Hepatocyte (in vitro differentiated cells): ENCODE data around the gene CFAP90. TPM values are rescaled to one million over a fixed set of nuclear protein-coding genes. Genes with fewer than 3 reads are reported as not detected.

Experiments
- DNase-seq: peaks from one replicate; pipeline ENCODE4 v3.0.0-alpha.2; 2016; ENCODE audit warnings: low spot score
- H2AFZ ChIP-seq: fragments of 200-600 bp; sonication (generic); 2 replicates; pipeline ENCODE4 v1.6.0; 2016; ENCODE audit warnings: antibody characterized with exemption, mild to moderate bottlenecking
- H3K27ac ChIP-seq: fragments of 200-600 bp; sonication (generic); 2 replicates; pipeline ENCODE4 v1.5.1; 2016; ENCODE audit warnings: mild to moderate bottlenecking
- H3K27me3 ChIP-seq: fragments of 200-600 bp; sonication (generic); 2 replicates; pipeline ENCODE4 v1.6.1; 2016
- H3K36me3 ChIP-seq: fragments of 200-600 bp; sonication (generic); replicated peaks from 2 replicates; pipeline ENCODE4 v1.5.1; 2016; ENCODE audit warnings: low read depth; ENCODE audit not compliant: insufficient read depth
- H3K4me1 ChIP-seq: fragments of 200-600 bp; sonication (generic); 2 replicates; pipeline ENCODE4 v1.5.1; 2016; ENCODE audit warnings: mild to moderate bottlenecking, moderate library complexity; ENCODE audit not compliant: insufficient read depth
- H3K4me2 ChIP-seq: fragments of 200-600 bp; sonication (generic); 2 replicates; pipeline ENCODE4 v1.6.0; 2016
- H3K4me3 ChIP-seq: fragments of 200-600 bp; sonication (generic); 2 replicates; pipeline ENCODE4 v1.5.1; 2016; ENCODE audit warnings: mild to moderate bottlenecking
- H3K79me2 ChIP-seq: fragments of 200-600 bp; sonication (generic); 2 replicates; pipeline ENCODE4 v1.6.0; 2017; ENCODE audit warnings: mild to moderate bottlenecking
- H3K9me2 ChIP-seq: fragments of 200-600 bp; sonication (generic); replicated peaks from 2 replicates; pipeline ENCODE4 v1.6.0; 2017; ENCODE audit warnings: mild to moderate bottlenecking; ENCODE audit not compliant: insufficient read depth
- H3K9me3 ChIP-seq: fragments of 200-600 bp; sonication (generic); 2 replicates; pipeline ENCODE4 v1.5.1; 2016; ENCODE audit warnings: low read depth, mild to moderate bottlenecking
- H4K20me1 ChIP-seq: fragments of 200-600 bp; sonication (generic); 2 replicates; pipeline ENCODE4 v1.6.0; 2016; ENCODE audit warnings: mild to moderate bottlenecking; ENCODE audit not compliant: insufficient read depth, poor library complexity, severe bottlenecking
- EZH2 ChIP-seq: fragments of 200-600 bp; sonication (generic); IDR thresholded peaks from 2 replicates; pipeline ENCODE4 v1.6.1; 2016; ENCODE audit warnings: antibody characterized with exemption, mild to moderate bottlenecking, borderline replicate concordance
- EZH2phosphoT487 ChIP-seq: fragments of 200-600 bp; sonication (generic); IDR thresholded peaks from one replicate; pipeline ENCODE4 v1.6.1; 2018; ENCODE audit warnings: antibody characterized with exemption, mild to moderate bottlenecking, low read depth, moderate library complexity; ENCODE audit not compliant: unreplicated experiment, severe bottlenecking
- WGBS: methylation state at CpG from one replicate; pipeline ENCODE4 v1.1.6; 2016; ENCODE audit warnings: low lambda C conversion rate; ENCODE audit errors: missing lambda C conversion rate; 5-methylcytosine and 5-hydroxymethylcytosine counted together
- polyA plus RNA-seq: library from polyadenylated mRNA; unstranded; fragments of >200 nt; fragmentation: Nextera tagmentation; extraction: Ambion mirVana; gene quantifications from 2 replicates; pipeline ENCODE4 v1.2.1, GENCODE V29; 2016
- total RNA-seq: library from RNA; depleted of rRNA; stranded (reverse); fragments of >200 nt; gene quantifications from 2 replicates; pipeline ENCODE4 v1.2.3, GENCODE V29; 2014
- TF ChIP-seq, protein P1 (sequence below): fragments of 200-600 bp; sonication (generic); IDR thresholded peaks from 2 replicates; pipeline ENCODE4 v1.5.1; 2016; ENCODE audit warnings: antibody characterized with exemption, mild to moderate bottlenecking; ENCODE audit not compliant: poor library complexity

The CFAP90 gene
- total and polyA plus RNA-seq, 2 experiments from 2014 or later: 0.30 to 1.0 TPM

DNA sequence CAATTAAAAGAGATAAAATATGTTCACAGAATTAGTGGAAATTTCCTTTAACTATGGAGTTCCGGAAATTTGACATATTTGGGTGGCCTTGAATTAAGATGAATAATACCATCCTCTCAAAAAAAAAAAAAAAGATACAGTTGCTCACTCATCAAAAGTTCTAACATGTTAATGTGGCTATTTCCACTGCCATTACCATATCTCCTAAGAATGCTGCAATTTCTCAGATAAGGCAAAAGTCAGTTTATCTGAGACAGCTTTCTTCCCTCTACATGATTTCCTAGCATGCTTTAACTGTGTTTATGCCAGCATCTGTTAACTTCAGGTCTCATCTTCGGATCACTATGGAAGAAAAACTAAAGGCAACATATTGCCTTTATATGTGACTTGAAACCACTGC is 15.3 kb upstream of the CFAP90 start:
- DNase-seq: no peak
- no peaks in the 10 kb centered on the region for H3K27me3 ChIP-seq
- TF ChIP-seq EZH2phosphoT487: no peak
- TF ChIP-seq, protein P1, sequence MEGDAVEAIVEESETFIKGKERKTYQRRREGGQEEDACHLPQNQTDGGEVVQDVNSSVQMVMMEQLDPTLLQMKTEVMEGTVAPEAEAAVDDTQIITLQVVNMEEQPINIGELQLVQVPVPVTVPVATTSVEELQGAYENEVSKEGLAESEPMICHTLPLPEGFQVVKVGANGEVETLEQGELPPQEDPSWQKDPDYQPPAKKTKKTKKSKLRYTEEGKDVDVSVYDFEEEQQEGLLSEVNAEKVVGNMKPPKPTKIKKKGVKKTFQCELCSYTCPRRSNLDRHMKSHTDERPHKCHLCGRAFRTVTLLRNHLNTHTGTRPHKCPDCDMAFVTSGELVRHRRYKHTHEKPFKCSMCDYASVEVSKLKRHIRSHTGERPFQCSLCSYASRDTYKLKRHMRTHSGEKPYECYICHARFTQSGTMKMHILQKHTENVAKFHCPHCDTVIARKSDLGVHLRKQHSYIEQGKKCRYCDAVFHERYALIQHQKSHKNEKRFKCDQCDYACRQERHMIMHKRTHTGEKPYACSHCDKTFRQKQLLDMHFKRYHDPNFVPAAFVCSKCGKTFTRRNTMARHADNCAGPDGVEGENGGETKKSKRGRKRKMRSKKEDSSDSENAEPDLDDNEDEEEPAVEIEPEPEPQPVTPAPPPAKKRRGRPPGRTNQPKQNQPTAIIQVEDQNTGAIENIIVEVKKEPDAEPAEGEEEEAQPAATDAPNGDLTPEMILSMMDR: no peak
- no peak for TF ChIP-seq EZH2
- peaks cover 10% of the 10 kb centered on the region for H4K20me1 ChIP-seq
- H3K9me2 ChIP-seq: no peaks in the 10 kb centered on the region
- H3K79me2 ChIP-seq: peaks cover 37% of the 10 kb centered on the region
- H3K4me2 ChIP-seq: no peak overlapping the region
- H3K27ac ChIP-seq: no peak overlapping the region
- H3K36me3 ChIP-seq: no peaks in the 10 kb centered on the region
- no peak overlapping the region for H3K4me3 ChIP-seq
- no peak overlapping the region for H2AFZ ChIP-seq
- peaks cover 16% of the 10 kb centered on the region for H3K4me1 ChIP-seq
- H3K9me3 ChIP-seq: no peaks in the 10 kb centered on the region
- WGBS: 91% methylated on average over 2 of the region's 2 CpGs

DNA sequence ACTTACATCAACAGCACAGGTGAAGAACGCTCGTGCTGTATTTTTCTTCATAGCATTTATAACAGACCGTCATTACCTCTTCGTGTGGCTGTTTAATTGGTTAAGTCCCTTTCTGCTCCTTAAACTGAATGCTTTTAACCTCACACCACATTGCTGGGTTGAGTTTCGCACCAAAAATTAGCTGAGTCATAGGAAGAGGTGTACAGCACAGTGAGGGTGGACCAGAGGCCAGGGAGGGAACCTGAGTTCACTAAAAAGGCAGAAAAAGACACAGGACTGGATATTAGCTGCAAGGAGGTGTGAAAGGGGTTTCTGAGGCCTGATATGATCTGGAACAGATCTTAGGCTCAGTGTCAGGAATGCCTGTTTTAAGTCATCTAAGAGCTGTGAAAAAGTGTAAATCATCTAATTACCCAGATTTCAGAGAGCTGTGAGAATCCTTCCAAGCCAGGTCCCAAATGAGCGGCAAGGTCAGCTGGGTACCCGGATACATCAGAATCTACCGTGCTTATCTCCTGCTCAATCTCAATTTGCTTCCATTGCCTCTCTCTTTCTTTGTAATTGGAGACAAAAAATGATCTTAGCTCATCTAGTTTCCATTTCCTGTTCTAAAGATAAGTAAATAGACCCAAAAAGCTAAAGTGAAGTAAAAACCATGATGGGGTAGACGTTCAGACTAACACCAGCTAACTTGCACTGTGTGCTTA is 7.1 kb upstream of the CFAP90 start:
- Histone ChIP-seq H3K4me1 (no peaks in the 10 kb centered on the region), H4K20me1 (no peaks in the 10 kb centered on the region), H3K27me3 (no peaks in the 10 kb centered on the region), H3K79me2 (no peaks in the 10 kb centered on the region), H3K4me3 (no peak overlapping the region), H3K36me3 (no peaks in the 10 kb centered on the region), H3K9me2 (no peaks in the 10 kb centered on the region), H3K9me3 (no peaks in the 10 kb centered on the region), H3K27ac (no peak overlapping the region), H2AFZ (no peak overlapping the region), H3K4me2 (no peak overlapping the region)
- no peak for DNase-seq
- TF ChIP-seq EZH2 (no peak), EZH2phosphoT487 (no peak)
- TF ChIP-seq, protein P1: no peak
- 78% methylated on average over 9 of the region's 9 CpGs for WGBS

DNA sequence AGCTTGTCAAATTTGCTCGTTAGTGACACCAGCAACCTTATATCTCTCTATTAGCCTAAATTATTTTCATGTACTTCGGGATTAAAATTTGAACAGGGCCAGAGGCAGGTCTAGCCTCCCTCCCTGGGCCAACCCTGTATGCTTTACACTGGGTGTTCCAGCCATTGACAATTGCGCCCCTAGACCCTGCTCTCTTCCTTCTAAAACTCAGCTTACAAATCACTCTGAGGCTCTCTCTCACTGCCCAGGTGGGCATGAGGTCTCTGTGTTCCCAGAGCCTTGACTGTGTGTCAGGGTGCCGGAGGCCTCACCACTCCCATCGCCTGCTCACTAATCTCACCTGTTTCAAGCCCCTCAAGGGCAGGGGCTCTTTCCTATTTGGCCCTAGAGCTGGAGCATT is 6.4 kb upstream of the CFAP90 start:
- H2AFZ ChIP-seq: no peak overlapping the region
- no peak overlapping the region for H3K4me3 ChIP-seq
- H3K27ac ChIP-seq: no peak overlapping the region
- H3K9me2 ChIP-seq: no peaks in the 10 kb centered on the region
- no peaks in the 10 kb centered on the region for H3K79me2 ChIP-seq
- no peaks in the 10 kb centered on the region for H3K4me1 ChIP-seq
- DNase-seq: no peak
- H4K20me1 ChIP-seq: no peaks in the 10 kb centered on the region
- H3K4me2 ChIP-seq: no peak overlapping the region
- H3K36me3 ChIP-seq: no peaks in the 10 kb centered on the region
- 80% methylated on average over 5 of the region's 5 CpGs for WGBS
- no peaks in the 10 kb centered on the region for H3K9me3 ChIP-seq
- TF ChIP-seq, protein P1: no peak
- TF ChIP-seq EZH2phosphoT487 (no peak), EZH2 (no peak)
- H3K27me3 ChIP-seq: no peaks in the 10 kb centered on the region

DNA sequence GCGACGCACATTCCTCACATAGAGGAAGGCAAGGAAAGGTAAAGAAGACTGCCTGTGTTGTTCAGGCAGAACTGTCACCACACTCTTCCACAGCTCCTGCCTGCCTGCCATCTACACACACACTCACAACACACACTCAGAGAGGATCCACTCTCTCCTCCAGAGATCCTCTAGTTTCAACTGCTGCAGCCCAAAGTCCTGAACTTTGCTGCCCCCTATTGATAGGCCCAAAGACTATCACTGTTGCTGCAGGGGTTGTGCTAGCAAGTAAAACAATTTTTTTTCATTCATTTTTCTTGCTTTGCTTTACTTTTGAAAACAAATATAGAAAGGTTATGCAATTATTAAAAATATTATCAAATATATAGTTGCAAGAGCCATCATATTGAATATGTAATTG is 5.9 kb upstream of the CFAP90 start:
- no peak overlapping the region for H2AFZ ChIP-seq
- H3K27ac ChIP-seq: no peak overlapping the region
- H3K36me3 ChIP-seq: no peaks in the 10 kb centered on the region
- no peaks in the 10 kb centered on the region for H4K20me1 ChIP-seq
- H3K9me3 ChIP-seq: no peaks in the 10 kb centered on the region
- no peak overlapping the region for H3K4me3 ChIP-seq
- TF ChIP-seq EZH2phosphoT487 (no peak), EZH2 (no peak)
- TF ChIP-seq, protein P1: peak; percentile 58
- 100% methylated on average over 2 of the region's 2 CpGs for WGBS
- H3K79me2 ChIP-seq: no peaks in the 10 kb centered on the region
- no peaks in the 10 kb centered on the region for H3K9me2 ChIP-seq
- H3K4me2 ChIP-seq: no peak overlapping the region
- H3K4me1 ChIP-seq: no peaks in the 10 kb centered on the region
- H3K27me3 ChIP-seq: no peaks in the 10 kb centered on the region
- DNase-seq: peak; percentile 68
